Effector memory CD8-positive, alpha-beta T cell (primary cell): Measurements from ENCODE around the gene HMX3.
A peak's percentile ranks its signal among the peaks of the same experiment; 100 is the strongest.
"Not testable (repeated sequence)": the region's sequence is repeated elsewhere in the genome, so short reads cannot be mapped to it uniquely, and the experiment has no call there.

Source experiments
- ATAC-seq: fragments of 150-1000 bp; cut with Tn5 transposase; replicated peaks from 2 replicates; pipeline ENCODE4 v1.10.0; 2021; ENCODE audit warnings: mild to moderate bottlenecking, moderate library complexity
- DNase-seq, 3 experiments: peaks; one replicate each; pipeline ENCODE4 v3.0.0; 2021
- H3K27ac Mint-ChIP-seq, 2 donors: one replicate each; pipeline ENCODE4 v1.8.0; 2022; ENCODE audit warnings: mild to moderate bottlenecking in 2 of 2, mixed read lengths in 2 of 2, moderate library complexity in 2 of 2
- H3K27me3 Mint-ChIP-seq, 2 donors: one replicate each; pipeline ENCODE4 v1.8.0; 2022; ENCODE audit warnings: mixed read lengths in 2 of 2
- H3K36me3 Mint-ChIP-seq: one replicate; pipeline ENCODE4 v1.8.0; 2022; ENCODE audit warnings: mild to moderate bottlenecking, moderate library complexity, mixed read lengths; ENCODE audit not compliant: insufficient read depth
- H3K4me1 Mint-ChIP-seq, 2 donors: one replicate each; pipeline ENCODE4 v1.8.0; 2022; ENCODE audit warnings: low read depth in 2 of 2, mixed read lengths in 2 of 2
- H3K4me3 Mint-ChIP-seq, 2 donors: one replicate each; pipeline ENCODE4 v1.8.0; 2022; ENCODE audit warnings: mild to moderate bottlenecking in 2 of 2, mixed read lengths in 2 of 2, moderate library complexity in 2 of 2
- H3K9me3 Mint-ChIP-seq, 2 donors: one replicate each; pipeline ENCODE4 v1.8.0; 2022; ENCODE audit warnings: mixed read lengths in 2 of 2

Gene HMX3

DNA sequence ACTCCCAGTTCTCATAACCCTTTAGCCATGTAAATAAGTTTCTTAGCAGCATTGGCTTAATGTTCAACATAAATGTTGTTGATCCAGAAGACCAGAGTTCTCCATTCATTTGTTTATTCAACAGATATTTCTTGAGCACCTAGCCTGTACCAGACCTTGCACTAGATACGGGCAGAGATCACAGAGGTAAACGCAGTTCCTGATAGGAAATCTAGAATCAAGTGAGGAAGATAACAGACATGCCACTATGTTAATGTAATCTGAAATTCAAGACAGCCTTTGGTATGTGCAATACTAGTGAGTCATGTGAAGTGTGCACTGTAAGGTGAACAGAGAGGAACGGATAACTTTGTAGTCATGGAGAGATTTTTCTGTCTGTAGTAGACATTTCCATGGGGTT is 21.4 kb downstream of the HMX3 start:
- Mint-ChIP-seq H3K4me3 (peak overlapping the region; percentile 12 to 100), H3K4me1 (peaks cover 51 to 63% of the 10 kb centered on the region in 2 donors), H3K27me3 (no peaks in the 10 kb centered on the region), H3K27ac (peak overlapping the region in 1 of 2 donors; percentile 54), H3K9me3 (no peaks in the 10 kb centered on the region), H3K36me3 (peaks cover 53% of the 10 kb centered on the region)
- no peak for ATAC-seq
- no peak for DNase-seq

DNA sequence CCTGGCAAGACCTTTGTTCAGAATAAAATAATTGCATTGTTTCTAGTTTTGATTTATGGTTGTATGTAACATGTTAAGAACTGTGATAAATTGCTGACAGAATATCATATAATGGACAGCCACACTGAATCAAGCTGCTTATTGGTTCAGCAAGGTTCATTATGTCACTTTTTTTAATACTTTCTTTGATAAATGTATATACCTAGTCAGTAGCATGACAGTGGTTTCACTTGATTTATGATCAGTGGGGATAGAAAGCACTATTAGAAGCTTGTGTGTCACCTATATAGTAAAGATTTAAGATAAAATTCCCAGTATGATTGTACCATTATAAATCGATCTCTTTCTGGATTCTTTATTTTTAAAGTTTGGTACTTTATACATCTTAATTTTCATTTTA is 22.9 kb downstream of the HMX3 start:
- Mint-ChIP-seq H3K4me3 (peak overlapping the region in 1 of 2 donors; percentile 100), H3K9me3 (no peaks in the 10 kb centered on the region), H3K27me3 (no peaks in the 10 kb centered on the region), H3K36me3 (peaks cover 68% of the 10 kb centered on the region), H3K4me1 (peaks cover 48 to 63% of the 10 kb centered on the region in 2 donors), H3K27ac (peak overlapping the region in 1 of 2 donors; percentile 35)
- ATAC-seq (no peak), DNase-seq (no peak)

DNA sequence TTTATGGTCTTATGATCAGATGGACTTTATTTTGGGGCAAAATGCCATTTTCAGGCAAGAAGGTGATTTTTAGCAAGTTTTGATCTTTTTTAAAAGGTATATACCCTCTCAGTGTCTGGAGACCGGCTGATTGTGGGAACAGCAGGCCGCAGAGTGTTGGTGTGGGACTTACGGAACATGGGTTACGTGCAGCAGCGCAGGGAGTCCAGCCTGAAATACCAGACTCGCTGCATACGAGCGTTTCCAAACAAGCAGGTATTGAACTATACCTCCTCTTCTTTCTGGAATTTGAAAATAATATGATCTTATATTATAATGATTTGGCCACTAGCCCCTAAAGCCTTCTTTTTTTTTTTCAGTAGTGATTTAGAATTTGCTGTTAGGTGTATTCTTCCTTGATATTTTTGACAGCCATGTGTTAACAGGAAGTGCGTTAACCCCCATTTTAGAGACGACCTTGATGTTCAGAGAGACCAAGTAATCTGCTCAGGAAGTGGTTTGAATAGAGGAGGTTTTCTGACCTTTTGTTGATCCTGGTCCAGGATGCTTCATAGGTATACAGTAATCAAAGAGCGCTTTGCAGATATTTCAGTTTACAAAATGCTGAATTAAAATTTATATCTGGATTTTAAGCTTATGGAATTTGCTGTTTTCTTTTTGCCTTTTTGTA is 24.7 kb downstream of the HMX3 start:
- no peak for DNase-seq
- peak overlapping the region; percentile 89 to 93 for H3K27ac Mint-ChIP-seq

DNA sequence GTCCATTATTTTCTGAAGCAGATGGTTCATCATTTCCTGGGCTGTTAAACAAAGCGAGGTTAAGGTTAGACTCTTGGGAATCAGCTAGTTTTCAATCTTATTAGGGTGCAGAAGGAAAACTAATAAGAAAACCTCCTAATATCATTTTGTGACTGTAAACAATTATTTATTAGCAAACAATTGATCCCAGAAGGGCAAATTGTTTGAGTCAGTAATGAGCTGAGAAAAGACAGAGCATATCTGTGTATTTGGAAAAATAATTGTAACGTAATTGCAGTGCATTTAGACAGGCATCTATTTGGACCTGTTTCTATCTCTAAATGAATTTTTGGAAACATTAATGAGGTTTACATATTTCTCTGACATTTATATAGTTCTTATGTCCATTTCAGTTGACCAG is 28.5 kb downstream of the HMX3 start:
- Mint-ChIP-seq H3K4me3 (no peak overlapping the region), H3K4me1 (peaks cover 21 to 36% of the 10 kb centered on the region in 2 donors), H3K27me3 (no peaks in the 10 kb centered on the region), H3K27ac (no peak overlapping the region), H3K9me3 (no peaks in the 10 kb centered on the region), H3K36me3 (peaks cover 71% of the 10 kb centered on the region)
- ATAC-seq (no peak), DNase-seq (no peak)

More for the DNA sequence above, 24.7 kb downstream of the HMX3 start:
- no peaks in the 10 kb centered on the region for H3K9me3 Mint-ChIP-seq
- peak; percentile 100 for ATAC-seq
- H3K36me3 Mint-ChIP-seq = peaks cover 74% of the 10 kb centered on the region
- H3K4me1 Mint-ChIP-seq = peaks cover 38 to 63% of the 10 kb centered on the region in 2 donors
- no peaks in the 10 kb centered on the region for H3K27me3 Mint-ChIP-seq
- H3K4me3 Mint-ChIP-seq = peak overlapping the region; percentile 45 to 58

DNA sequence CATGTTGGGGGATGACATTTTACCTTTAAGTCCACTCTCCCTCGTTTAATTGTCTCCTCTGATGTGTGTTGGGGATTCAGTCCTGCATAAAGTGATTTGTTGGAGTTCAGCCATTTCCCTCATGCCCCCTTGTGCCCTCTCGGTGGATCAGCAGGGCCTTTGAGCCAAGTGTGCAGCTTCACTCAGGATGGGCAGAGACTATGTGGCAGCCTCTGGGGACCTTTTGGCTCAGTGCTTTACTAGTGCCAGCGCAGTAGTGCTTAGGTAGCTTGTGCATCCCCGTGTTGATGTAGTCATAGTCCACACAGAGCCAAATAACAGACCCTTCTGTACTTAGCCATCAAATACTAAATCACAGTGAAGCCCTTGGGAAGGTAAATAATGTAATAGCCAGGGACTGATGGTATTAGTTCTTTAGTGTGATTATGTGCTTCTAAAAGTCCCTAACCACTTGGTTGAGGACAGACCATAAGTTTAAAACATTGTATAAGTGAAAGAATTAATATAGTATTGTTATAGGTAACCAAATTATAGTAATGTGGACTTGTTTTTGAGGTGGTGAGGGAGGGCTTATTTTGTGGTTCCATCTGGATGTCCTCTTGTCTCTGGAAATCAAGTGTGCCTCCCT is 29.8 kb downstream of the HMX3 start:
- ATAC-seq = no peak
- H3K4me3 Mint-ChIP-seq = no peak overlapping the region

DNA sequence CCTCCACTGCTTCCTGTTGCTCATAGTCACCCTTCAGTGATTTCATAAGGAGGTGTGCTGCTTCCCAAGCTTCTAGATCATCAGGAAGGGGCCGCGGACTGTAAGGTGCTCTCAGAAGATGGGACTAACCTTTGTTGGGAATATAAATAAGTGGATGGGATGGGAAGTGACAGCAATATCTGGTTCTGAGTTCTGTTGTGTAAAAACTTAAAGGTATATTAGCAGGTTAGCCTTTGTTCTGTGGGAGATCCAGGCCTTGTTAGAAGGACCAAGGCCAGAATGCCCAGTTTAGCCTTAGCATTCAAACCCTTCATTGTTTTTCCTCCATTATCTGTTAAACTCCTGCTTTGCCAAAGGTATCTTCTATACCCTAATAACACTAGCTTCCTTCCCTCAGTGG is 30.8 kb downstream of the HMX3 start:
- Mint-ChIP-seq H3K4me3 (no peak overlapping the region), H3K9me3 (no peaks in the 10 kb centered on the region), H3K27me3 (no peaks in the 10 kb centered on the region), H3K27ac (peak overlapping the region in 1 of 2 donors; percentile 81), H3K4me1 (peaks cover 8 to 23% of the 10 kb centered on the region in 2 donors), H3K36me3 (peaks cover 69% of the 10 kb centered on the region)
- DNase-seq (no peak), ATAC-seq (no peak)

More for the DNA sequence above, 29.8 kb downstream of the HMX3 start:
- DNase-seq = no peak
- Mint-ChIP-seq H3K4me1 (peaks cover 15 to 33% of the 10 kb centered on the region in 2 donors), H3K27me3 (no peaks in the 10 kb centered on the region), H3K9me3 (no peaks in the 10 kb centered on the region), H3K36me3 (peaks cover 74% of the 10 kb centered on the region), H3K27ac (peak overlapping the region in 1 of 2 donors; percentile 81)

DNA sequence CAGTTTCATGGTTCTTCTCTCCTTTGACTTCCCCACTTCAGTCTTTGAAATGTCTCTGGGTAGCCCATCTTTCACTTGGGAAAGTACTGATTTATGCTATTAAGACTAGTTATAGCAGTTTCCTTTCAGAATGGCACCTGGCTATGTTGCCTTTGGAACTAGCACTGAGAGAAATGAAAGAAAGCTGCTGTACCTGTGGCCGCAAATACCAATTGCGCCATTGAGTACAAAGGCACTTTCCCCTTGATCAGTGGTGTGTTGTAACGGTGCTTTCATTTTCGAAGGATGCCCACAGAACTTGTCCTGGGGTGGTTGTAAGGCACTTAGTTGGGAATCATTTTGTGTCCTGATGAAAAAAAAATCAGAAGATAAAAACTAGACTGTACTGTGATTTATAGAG is 35.2 kb downstream of the HMX3 start:
- Mint-ChIP-seq H3K27me3 (no peaks in the 10 kb centered on the region), H3K36me3 (peaks cover 32% of the 10 kb centered on the region)

DNA sequence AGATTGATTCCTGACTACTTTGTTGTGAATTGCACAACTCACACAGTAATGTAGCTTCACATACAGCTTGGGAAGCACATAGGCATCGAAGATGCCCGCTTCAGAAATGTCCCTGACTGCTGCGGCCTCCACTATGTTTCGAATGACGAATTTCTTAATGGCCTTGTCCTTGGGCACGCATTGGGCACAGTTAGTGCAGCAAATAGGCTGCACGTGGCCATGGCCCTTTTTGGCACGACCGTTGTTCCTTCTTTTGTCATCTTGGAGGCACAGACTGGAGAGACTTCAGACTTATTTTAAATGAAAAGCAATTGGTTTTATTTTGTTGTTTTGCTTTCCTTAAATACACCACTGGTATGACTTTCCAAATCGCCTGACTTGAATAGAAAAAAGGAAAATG is 35.8 kb downstream of the HMX3 start:
- not testable (repeated sequence) for DNase-seq, H3K27me3 Mint-ChIP-seq, H3K4me3 Mint-ChIP-seq, ATAC-seq, H3K9me3 Mint-ChIP-seq, H3K27ac Mint-ChIP-seq
- peaks cover 13 to 21% of the 10 kb centered on the region in 2 donors for H3K4me1 Mint-ChIP-seq
- peaks cover 29% of the 10 kb centered on the region for H3K36me3 Mint-ChIP-seq

More for the DNA sequence above, 35.2 kb downstream of the HMX3 start:
- Mint-ChIP-seq H3K4me1 (peaks cover 13 to 21% of the 10 kb centered on the region in 2 donors), H3K27ac (no peak overlapping the region), H3K9me3 (no peaks in the 10 kb centered on the region), H3K4me3 (no peak overlapping the region)
- no peak for ATAC-seq
- DNase-seq = no peak

DNA sequence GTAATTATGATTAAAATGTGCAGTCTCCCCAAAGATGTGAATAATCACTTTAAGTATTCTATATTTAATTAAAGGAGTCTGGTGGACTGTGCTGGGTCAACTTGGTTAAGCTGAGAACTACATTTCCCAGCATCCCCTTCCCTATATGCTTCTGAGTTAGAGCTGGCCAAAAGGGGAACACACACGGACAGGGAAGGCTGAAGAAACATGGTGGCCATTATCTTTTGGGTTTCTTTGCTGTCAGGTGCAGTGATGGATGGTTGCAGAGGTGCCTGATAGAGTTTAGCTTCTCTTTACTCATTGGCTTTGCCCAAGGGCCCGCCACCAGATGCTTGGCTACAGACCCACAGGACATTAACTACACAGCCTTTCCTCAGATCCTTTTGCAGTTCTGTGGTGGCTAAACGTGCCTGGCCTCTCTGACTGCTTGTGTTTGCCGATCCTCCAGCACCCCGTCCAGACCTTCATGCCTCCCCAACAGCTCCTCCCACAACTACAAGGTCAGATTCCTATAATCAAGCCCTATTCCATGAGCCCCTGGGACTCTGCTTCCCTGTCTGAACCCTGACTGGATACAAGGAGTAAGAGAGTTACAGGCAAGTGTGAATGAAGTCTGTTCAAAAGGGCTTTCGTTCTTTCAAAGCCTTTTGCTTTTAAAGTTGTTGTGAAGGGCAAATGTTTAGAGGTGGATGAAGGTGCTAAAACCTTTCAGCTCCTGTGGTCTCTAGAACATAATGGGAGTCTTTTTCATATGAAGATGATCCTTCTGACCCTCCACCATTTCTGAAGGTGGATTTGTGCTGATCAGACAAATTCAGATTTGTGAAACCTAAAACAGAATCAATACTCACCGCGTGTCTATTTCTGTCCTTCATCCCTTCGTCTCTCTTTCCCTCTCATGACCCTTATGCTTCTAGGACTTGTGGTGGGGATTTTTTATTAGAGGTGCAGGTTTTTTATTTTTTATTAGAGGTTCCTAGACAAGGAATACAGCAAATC is 39.9 kb downstream of the HMX3 start:
- Mint-ChIP-seq H3K4me1 (peaks cover 9 to 18% of the 10 kb centered on the region in 2 donors), H3K36me3 (peaks cover 8% of the 10 kb centered on the region), H3K4me3 (no peak overlapping the region), H3K27me3 (no peaks in the 10 kb centered on the region), H3K9me3 (no peaks in the 10 kb centered on the region), H3K27ac (peak overlapping the region in 1 of 2 donors; percentile 36)
- DNase-seq (no peak), ATAC-seq (no peak)

DNA sequence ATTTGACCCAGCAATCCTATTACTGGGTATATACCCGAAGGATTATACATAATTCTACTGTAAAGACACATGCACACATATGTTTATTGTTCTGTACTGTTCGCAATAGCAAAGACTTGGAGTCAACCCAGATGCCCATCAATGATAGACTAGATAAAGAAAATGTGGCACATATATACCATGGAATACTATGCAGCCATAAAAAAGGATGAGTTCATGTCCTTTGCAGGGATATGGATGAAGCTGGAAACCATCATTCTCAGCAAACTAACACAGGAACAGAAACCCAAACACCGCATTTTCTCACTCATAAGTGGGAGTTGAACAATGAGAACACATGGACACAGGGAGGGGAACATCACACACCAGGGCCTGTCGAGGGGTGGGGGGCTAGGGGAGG is 42.6 kb downstream of the HMX3 start:
- not testable (repeated sequence) for H3K27me3 Mint-ChIP-seq, H3K27ac Mint-ChIP-seq, H3K4me3 Mint-ChIP-seq, DNase-seq, H3K9me3 Mint-ChIP-seq, H3K36me3 Mint-ChIP-seq, ATAC-seq
- peaks cover 9 to 18% of the 10 kb centered on the region in 2 donors for H3K4me1 Mint-ChIP-seq

DNA sequence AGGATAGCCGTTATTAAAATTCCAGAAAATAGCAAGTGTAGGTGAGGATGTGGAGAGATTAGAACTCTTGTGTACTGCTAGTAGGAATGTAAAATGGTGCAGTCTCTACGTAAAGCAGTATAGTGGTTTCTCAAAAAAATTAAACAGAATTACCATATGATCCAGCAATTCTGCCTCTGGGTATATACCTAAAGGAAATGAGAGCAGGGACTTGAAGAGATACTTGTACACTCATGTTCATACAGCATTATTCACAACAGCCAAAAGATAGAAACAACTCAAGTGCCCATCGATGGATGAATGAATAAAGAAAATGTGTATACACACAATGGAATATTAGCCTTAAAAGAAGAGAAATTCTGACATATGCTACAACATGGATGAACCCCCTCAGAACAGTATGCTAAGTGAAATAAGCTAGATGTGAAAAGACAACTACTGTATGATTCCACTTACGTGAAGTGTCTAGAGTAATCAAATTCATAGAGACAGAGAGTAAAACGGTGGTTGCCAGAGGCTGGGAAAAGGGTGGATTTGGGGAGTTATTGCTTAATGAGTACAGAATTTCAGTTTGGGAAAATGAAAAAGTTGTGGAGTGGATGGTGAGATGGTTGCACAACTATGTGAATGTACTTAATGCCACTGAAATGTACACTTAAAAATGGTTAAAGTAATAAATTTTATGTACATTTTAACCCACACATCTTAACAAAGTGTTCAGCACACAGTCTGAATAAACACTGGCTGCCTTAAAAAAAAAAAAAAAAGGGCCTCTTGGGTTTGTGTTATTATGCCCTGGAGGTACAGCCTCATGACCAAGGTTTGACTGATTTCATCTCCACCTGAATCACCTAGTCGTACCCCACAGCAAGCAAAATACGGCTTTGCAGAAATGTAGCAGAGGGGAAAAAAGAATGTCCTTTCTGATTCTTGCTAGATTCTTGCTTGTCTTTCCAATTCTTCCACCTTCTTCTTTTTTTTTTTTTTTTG is 44.6 kb downstream of the HMX3 start:
- no peak for ATAC-seq
- no peak for DNase-seq
- Mint-ChIP-seq H3K27ac (no peak overlapping the region), H3K9me3 (no peaks in the 10 kb centered on the region), H3K27me3 (no peaks in the 10 kb centered on the region), H3K36me3 (peaks cover 5% of the 10 kb centered on the region), H3K4me3 (no peak overlapping the region), H3K4me1 (peaks cover 3% of the 10 kb centered on the region in 2 donors)

DNA sequence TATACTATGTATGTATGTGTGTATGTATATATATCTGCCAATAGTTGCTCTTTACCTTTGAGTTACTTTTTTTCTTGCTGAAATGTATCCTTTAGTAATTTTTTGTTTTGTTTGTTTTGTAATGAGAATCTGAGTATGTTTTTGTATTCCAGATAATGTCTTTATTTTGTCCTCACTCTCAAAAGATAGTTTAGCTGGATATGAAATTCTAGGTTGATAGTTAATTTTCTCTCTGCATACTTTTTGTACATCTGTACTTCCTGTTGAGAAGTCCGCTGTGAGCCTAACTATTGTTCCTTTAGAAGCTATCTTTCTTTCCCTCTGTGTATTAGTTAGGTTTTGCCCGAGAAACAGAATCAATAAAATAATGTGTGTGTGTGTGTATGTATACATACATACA is 48.0 kb downstream of the HMX3 start:
- Mint-ChIP-seq H3K4me1 (peaks cover 5 to 10% of the 10 kb centered on the region in 2 donors), H3K36me3 (peaks cover 10% of the 10 kb centered on the region), H3K9me3 (no peaks in the 10 kb centered on the region), H3K27ac (no peak overlapping the region), H3K27me3 (no peaks in the 10 kb centered on the region), H3K4me3 (no peak overlapping the region)
- no peak for DNase-seq
- no peak for ATAC-seq
